ENCODE measurements around the gene AFF4.

GRCh38 chr5:132949136-132949535 lies 14.3 kb downstream of the AFF4 start:
- TF ChIP-seq TAF1 (IDR thresholded peaks at IDR 0.05; ENCODE audit: borderline replicate concordance, low read depth, low read length) (no peak), POLR2A (IDR thresholded peaks at IDR 0.05; ENCODE audit: low read depth, low read length) (no peak), POLR2AphosphoS5 (IDR thresholded peaks at IDR 0.05; ENCODE audit: low read depth, low read length) (no peak)

Data from GM12892 (cell line).